Measurements from ENCODE around the gene GLB1L.

GRCh38 chr2:219207884-219208740, 37.1 kb downstream of the GLB1L start:
- TF ChIP-seq CTCF (conservative IDR thresholded peaks at IDR 0.05) (no peak), ZFX (IDR thresholded peaks at IDR 0.05) (no peak)
